H1 (cell line): ENCODE data around the gene TCERG1L. TPM values are rescaled to one million over a fixed set of nuclear protein-coding genes. Genes with fewer than 3 reads are reported as not detected.

ENCODE experiments used
- BRCA1 ChIP-seq: IDR thresholded peaks from 2 replicates; pipeline ENCODE4 v1.6.1; 2012; ENCODE audit warnings: low read depth, low read length, improper control_type of control experiment
- CHD1 ChIP-seq: IDR thresholded peaks from 2 replicates; pipeline ENCODE4 v1.6.1; 2012; ENCODE audit warnings: low read depth, low read length, improper control_type of control experiment
- CHD7 ChIP-seq: fragments of 300-600 bp; sonication (generic); IDR thresholded peaks from 2 replicates; pipeline ENCODE4 v1.7.1; 2012; ENCODE audit warnings: low read length, moderate library complexity, mild to moderate bottlenecking, inconsistent platforms; ENCODE audit not compliant: insufficient replicate concordance
- CREB1 ChIP-seq: IDR thresholded peaks from 2 replicates; pipeline ENCODE4 v1.6.1; 2012; ENCODE audit warnings: inconsistent platforms
- FOSL1 ChIP-seq: IDR thresholded peaks from 2 replicates; pipeline ENCODE4 v1.6.1; 2011; ENCODE audit warnings: mild to moderate bottlenecking, low read depth, low read length, moderate library complexity; ENCODE audit not compliant: insufficient read depth
- JUN ChIP-seq: IDR thresholded peaks from 2 replicates; pipeline ENCODE4 v1.6.1; 2011; ENCODE audit warnings: low read depth, mild to moderate bottlenecking, improper control_type of control experiment, low read length
- JUND ChIP-seq: IDR thresholded peaks from 2 replicates; pipeline ENCODE4 v1.6.1; 2011; ENCODE audit warnings: mild to moderate bottlenecking, improper control_type of control experiment, low read length
- SP1 ChIP-seq: IDR thresholded peaks from 2 replicates; pipeline ENCODE4 v1.6.1; 2011; ENCODE audit warnings: low read depth, low read length
- TEAD4 ChIP-seq: IDR thresholded peaks from 2 replicates; pipeline ENCODE4 v1.6.1; 2012; ENCODE audit warnings: low read depth, low read length, inconsistent platforms, mixed read lengths
- ZNF274 ChIP-seq: IDR thresholded peaks from 2 replicates; pipeline ENCODE4 v1.7.0; 2012; ENCODE audit warnings: low read length, borderline replicate concordance; ENCODE audit errors: extremely low read depth
- polyA plus RNA-seq, 7 experiments: library from polyadenylated mRNA; depleted of rRNA in 3 of 7; stranded (reverse) in 5 of 7; unstranded in 2 of 7; fragments of >200 nt in 5 of 7; fragments of 200-250 nt in 2 of 7; gene quantifications; 1 replicate in 5 of 7; 2 replicates in 1 of 7; 4 replicates in 1 of 7; pipeline versions ENCODE4 v1.2.1 to v1.2.3, GENCODE V29; 2011 to 2013; ENCODE audit warnings: missing spikeins in 2 of 7, mixed read lengths in 2 of 7
- total RNA-seq: library from RNA; stranded (reverse); fragmentation: NEBNext Ultra II Directional; extraction: Animal tissue kit (Norgen Biotek cat#: 25700); gene quantifications from 2 replicates; pipeline ENCODE4 v1.2.1, GENCODE V29; 2021
- TF ChIP-seq, protein P1 (sequence below): IDR thresholded peaks from 2 replicates; pipeline ENCODE4 v1.6.1; 2012; ENCODE audit warnings: inconsistent platforms

Gene TCERG1L
- total and polyA plus RNA-seq, 2 of the 8 experiments (the other 6 are each of a cell fraction or from before 2014, with no cell fraction given) = 3.9 to 6.9 TPM

- TF ChIP-seq BRCA1 (no peak), SP1 (no peak), CHD1 (no peak), TEAD4 (no peak), CREB1 (no peak), FOSL1 (no peak), ZNF274 (no peak), JUN (no peak), JUND (no peak), CHD7 (no peak)
- TF ChIP-seq, protein P1, sequence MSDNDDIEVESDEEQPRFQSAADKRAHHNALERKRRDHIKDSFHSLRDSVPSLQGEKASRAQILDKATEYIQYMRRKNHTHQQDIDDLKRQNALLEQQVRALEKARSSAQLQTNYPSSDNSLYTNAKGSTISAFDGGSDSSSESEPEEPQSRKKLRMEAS = no peak
Measured at GRCh38 chr10:131117416-131118212, 193.9 kb downstream of the TCERG1L start (continued).
